ENCODE data around the gene AGPAT1.
"Not testable (repeated sequence)": the region's sequence is repeated elsewhere in the genome, so short reads cannot be mapped to it uniquely, and the experiment has no call there.

The AGPAT1 gene

DNA sequence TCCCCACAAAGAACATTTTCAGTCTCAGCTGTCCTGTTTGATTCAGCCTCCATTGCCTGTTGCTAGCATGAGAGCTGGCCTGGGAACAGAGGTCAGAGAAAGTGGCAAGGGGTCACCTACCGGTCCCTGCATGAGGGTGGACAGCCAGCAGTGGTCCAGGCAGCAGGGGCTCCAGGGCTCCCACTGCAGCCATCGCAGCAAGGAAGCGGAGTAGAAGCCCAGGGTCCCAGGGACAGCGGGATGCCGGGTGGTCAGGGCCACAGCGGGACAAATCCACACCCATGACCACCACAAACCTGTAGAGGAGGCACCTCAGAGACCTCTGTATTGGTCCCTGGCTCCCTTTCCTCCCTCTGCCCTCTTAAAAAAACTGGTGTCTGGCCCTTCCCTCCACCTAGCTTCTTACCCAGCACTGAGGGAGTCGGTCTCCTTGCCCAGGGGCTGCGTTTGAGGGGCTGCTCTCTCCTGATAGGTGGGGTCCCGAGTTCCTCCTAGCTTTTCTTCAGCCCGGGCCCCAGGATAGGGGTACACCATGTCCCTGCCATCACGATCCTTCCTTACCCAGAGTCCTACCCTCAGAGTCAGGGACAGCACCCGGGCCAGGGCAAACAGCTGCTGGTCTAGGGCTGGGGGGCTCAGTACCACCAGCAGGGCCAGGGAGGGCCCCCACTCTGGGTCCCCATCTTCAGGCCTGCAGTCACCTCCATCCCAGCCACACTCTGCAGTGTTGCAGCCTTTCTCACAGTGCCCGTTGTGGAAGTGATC is 25.0 kb upstream of the AGPAT1 start:
- no peak for DNase-seq (ENCODE audit: low read depth in 1 of 2, low spot score in 1 of 2)

DNA sequence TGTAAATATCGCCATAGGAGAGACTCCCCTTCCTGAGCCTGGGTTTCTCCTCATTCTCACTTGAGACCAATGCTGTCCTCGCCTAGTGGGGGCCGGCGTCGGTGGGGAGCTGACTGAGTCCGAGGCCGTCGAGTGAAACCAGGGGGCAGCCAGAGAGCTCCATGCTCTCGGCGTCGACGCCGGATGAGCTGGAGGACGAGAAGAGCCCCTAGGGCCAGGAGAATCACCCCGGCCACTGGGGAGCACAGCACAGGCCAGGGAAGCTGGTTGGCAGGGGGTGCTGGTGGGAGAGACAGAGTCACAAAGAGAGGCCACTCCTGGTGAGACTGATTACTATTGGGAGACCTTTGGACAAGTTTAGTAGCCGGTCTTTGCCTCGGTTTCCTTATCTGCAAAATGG is 23.0 kb upstream of the AGPAT1 start:
- no peak for DNase-seq (ENCODE audit: low read depth in 1 of 2, low spot score in 1 of 2)

DNA sequence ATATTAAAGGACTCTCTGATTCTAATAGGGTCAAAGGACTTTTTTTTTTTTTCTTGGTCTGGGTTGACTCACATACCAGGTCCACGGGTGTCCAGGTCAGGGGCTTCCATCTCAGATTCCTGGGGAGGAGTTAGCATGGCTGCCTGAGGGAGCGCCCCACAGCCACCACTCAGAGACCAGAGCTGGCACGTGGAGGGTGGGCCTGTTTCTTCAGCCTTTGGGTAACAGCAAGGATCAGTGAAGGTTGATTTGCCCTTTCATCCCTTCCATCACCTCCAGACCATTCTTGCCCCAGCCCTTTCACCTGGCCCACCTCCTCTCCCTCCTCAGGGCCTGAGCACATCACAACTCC is 22.4 kb upstream of the AGPAT1 start:
- no peak for DNase-seq (ENCODE audit: low read depth in 1 of 2, low spot score in 1 of 2)

DNA sequence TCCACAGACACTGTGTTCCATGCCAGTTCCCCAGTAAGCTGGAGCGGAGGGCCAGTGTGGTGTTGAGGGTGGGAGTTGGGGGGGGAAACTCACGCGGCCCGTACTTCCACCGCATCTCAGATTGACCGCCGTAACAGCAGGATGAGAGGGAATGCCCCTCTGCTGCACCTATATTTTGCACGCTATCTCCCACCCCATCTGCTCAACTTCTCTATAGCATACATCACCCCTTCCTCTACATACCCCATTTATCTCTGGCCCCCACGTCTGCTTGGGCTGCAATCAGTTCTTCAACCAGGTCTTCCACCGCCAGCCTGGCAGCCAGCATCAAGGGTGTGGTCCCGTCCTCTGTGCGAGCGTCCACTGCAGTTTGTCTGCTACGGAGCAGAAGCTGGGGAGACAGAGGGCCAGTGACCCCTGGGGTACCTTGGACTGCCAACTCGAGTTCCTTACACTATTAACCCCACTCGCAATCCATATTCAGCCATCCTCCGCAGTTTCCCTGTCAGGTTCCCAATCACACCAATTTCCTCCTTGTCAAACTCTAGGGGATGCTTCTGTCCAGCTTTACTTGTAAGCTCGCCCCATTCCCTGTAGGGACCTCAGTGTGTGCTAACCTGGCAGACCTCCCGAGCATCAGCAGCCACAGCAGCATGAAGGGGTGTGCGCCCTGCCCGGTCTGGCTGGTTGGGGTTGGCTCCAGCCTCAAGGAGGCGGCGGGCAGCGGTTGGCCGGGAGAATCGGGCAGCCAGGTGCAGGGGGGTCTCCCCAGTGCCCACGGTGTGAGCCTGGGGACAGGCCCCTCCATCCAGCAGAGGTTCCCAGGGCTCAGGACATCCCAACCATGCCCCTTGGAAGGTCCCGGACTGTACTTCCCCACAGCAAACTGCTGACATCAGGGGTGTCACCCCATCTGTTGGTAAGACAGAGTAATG is 21.1 kb upstream of the AGPAT1 start:
- no peak for DNase-seq (ENCODE audit: low read depth in 1 of 2, low spot score in 1 of 2)

DNA sequence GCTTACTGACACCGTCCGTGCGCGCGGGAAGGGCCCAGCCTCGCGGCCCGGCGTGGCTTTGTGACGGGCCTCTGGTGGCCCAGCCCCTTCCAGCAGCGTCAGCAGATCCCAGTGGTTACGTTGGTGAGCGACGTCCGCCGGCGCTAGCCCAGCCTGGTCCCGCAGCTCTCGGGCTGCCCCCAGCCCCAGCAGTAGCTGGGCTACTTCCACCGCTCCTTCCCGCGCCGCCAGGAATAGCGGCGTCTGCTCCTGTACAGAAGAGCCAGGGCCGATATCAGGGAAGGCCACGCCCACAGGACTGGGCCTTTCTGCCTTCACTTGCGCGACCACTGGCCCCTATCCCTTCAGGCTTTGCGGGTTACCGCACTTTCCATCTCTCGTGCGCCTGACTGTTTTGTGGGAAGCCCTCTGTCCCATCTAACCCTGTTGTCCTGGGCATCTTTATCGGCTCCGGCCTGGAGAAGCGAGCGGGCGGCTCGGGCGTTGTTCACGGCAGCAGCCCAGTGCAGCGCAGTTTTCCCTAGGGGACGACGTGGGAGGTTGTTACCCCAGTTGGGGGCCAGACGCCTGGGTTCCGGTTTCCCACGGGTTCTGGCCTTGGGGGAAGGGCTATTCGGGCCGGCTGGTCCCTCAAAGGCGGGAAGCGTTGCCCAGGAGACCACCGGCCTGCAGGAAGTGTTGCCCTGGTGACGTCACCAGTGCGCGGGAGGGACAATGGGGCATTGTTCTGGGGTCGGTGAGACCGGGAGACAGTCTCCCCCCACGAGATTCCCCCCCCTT is 20.2 kb upstream of the AGPAT1 start:
- no peak for DNase-seq (ENCODE audit: low read depth in 1 of 2, low spot score in 1 of 2)

DNA sequence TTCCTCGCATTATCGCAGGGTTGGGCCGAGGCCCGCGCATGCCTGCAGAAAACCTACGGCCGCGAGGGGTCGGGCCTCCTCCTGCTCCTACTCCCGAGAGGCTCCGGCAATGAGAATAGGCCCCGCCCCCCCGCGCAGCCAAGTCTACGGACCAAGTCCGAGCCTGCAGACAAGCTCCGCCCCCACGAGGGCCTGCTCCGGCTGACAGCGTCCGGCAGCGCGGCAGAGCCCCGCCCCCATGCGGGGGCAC is 19.7 kb upstream of the AGPAT1 start:
- peak; percentile 99 to 100 for DNase-seq (ENCODE audit: low read depth in 1 of 2, low spot score in 1 of 2)

DNA sequence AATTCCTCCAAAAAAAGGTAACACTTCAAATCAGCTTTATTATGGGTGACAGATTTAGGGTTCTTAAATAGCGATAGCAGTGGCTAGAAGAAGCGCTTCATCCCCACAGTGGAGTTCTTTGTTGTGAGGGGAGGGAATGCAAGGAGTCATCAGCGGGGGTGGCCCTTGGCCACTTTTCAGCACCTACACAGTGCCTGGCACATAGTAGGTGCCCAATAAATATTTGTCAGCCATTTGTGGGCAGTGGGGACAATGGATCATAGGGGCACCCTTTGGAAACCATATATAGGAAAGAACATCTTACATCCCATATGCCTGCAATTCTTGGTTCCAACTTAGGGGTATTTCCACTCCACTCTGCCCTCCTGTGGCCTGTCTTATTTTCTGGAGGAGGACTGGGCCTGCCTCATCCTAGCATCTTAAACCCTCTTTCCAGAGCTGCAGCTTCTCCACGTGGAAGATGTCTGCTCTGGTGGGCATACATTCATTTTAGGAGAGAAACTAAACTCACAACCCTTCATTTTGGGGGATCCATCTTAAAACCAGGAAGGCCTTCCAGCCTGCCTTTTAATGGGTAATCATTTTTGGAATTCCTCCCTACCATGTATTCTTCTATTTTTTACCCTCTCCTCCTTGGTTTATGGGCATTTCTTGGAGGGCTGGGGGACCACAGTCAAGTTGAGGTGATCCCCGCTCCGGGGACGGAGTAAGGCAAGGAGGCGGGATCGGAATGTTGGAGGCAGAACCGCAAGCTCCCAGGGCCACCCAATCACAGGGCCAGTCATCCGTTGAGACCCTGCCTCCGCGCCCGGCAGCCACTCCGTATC is 19.2 kb upstream of the AGPAT1 start:
- DNase-seq (ENCODE audit: low read depth in 1 of 2, low spot score in 1 of 2): no peak

DNA sequence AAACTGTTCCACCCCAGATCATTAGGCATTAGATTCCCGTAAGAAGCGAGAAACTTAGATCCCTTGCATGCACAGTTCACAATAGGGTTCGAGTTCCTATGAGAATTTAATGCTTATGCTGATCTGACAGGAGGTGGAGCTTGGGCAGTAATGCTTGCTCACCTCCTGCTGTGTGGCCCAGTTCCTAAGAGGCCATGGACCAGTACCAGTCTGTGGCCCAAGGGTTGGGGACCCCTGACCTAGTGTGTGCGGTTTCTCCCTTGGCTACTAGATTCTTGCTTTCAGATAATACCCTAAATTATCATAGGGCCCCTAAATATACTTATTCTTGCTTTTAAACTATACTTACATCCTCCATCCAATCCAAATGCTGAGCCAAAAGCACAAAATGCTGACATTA is 18.5 kb upstream of the AGPAT1 start:
- no peak for DNase-seq (ENCODE audit: low read depth in 1 of 2, low spot score in 1 of 2)

DNA sequence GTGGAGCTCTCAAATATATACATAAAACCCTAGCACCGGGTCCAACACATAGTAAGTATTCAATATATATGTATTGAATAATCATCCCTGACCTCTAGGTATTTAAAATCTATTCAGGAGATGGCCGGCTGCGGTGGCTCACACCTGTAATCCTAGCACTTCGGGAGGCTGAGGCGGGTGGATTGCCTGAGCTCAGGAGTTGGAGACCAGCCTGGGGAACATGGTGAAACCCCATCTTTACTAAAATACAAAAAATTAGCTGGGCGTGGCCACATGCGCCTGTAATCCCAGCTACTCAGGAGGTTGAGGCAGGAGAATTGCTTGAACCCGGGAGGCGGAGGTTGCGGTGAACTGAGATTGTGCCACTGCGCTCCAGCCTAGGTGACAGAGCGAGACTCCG is 17.2 kb upstream of the AGPAT1 start:
- not testable (repeated sequence) for DNase-seq (ENCODE audit: low read depth in 1 of 2, low spot score in 1 of 2)

DNA sequence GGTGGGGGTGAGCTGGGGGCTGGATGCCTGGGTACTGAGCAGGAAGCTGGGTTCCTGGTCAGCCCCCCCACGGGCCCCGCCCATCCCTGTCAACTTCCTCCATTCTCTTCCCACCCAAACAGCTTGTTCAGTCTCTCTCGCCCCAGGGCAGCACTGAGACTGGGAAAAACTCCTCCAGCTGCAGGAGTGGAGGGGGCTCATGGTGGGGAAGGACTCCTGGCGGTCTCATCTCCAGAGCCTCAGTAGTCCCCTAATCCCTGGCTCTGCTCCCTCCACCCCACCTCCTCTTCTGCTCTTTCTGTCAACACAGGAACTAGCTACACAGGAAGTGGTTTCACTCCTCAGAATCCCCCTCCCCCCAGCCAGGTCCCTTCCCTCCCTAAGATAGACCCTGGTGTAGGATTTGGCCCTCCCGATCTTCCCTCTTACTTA is 16.7 kb upstream of the AGPAT1 start, which contains the start of gene GPSM3:
GPSM3 (minus strand) TSS at position 36 of the 432 bp plus-strand sequence. CDS start 130 bp downstream, outside the sequence.
- no peak for DNase-seq (ENCODE audit: low read depth in 1 of 2, low spot score in 1 of 2)

DNA sequence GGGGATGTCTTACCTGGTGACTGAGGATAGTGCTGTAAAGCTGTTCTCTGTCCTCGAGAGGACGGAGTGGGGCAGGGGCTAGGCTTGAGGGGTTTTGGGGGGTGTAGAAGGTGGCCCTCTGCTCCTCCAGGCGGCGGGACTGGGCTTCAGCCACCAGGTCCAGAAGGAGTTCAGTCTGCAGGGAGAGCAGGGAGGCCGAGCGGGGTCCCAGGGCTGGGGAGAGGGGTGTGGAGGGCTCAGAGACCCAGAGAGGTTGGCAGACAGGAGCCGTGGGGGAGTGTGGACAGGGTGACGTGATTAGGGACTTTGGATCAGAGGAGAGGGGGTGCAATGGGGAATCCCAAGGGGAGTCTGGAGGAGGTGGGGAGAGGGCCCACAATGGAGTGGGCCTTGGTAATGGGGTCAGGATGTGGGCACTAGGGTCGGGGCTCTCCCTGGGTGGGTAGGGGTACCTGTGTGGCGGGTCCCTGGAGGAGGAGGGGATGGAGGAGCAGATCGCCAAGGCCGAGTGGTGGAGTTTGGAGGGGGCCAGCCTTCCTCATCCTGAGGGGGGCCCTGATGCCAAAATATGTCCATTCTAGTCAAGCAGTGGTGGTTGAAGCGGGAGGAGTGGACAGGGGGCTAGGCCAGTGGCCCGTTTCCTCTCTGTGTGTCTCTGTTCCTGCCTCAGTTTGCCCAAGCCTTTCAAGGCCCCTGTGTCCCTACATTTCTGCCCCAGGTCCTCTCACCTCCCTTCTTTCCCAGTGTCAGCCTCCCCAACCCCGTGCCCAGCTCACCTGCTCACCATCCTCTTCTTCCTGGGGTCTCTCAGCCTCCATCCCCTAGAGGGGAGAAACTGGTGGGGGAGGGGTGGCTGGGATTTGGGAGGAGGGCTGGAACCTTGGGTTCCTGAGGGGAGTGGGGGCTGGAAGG is 16.1 kb upstream of the AGPAT1 start:
- DNase-seq (ENCODE audit: low read depth in 1 of 2, low spot score in 1 of 2): no peak

DNA sequence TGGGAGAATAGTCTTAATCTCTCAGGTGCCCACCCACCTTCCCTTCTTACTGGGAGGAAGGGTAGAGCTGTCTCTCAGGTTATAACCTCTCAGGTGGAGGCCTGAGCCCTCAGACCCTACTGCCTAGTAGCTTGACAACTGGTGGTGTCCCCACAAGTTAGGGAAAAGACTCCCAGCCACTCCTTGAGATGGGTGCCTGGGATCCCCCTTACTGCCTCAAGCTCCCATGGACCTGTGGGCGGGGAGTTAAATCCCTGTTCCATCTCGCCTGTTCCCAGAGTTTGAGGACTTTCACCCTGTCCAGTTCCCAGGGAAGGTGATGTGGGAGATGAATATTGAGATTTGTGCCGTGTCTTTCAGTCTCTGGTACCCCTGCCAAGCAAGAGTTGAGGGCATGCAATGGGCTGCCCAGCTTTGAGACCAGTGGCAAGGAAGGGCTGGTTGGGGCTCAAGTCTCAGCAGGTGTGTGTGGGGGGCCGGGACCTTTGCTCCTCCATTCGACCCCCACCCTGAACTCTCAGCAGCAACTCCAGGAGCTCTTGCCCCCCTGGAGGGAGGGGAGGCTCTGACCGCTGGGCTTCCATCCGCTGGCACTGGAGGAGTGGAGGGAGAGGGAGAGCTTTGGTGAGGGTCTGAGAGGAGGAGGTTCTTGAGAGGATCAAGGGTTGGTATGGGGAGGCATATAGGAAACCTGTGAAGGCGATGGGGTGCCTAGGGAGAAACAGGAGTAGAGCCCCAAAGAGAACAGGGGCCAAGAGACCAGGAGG is 15.2 kb upstream of the AGPAT1 start:
- DNase-seq (ENCODE audit: low read depth in 1 of 2, low spot score in 1 of 2): no peak

DNA sequence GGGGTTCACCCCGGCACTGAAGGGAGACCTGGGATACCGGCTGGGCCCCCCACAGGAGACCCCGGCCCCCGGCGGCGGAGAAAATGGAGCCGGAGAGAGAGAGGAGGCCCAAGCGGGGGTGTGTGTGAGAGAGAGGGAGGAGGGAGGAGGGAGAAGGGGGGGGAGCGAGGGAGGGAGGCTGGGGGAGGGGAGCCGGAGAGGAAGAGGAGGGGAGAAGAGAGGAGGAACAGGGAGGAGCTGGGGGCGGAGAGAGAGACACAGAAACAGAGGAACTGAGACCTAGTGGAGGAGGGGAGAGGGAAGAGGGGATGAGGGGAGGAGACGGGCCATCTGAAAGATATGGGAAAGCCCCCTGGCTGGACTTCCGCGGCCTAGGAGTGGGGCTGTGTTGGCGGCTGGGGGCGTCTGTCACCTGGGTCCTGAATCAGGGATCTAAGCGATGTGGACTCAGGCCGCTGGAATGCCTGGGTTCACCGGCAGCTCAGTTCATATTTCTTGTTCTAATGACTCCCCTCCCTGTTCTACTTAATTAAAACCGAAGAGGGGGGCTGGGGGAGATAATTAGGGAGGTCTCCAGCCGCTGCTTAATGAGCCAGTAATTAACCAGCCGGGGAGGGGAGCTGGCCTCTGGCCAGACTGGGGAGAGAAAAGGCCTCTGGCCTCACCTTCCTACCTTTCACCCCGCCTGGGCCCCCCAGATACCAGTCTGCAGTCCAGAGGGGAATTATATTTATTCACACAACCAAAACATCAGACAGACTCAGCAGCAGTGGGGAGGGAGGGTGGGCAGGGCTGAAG is 14.4 kb upstream of the AGPAT1 start, which contains the start of gene PBX2:
PBX2 (minus strand) TSS at position 149 of the 798 bp plus-strand sequence. CDS start 287 bp downstream, outside the sequence.
- DNase-seq (ENCODE audit: low read depth in 1 of 2, low spot score in 1 of 2): peak; percentile 49 to 82

DNA sequence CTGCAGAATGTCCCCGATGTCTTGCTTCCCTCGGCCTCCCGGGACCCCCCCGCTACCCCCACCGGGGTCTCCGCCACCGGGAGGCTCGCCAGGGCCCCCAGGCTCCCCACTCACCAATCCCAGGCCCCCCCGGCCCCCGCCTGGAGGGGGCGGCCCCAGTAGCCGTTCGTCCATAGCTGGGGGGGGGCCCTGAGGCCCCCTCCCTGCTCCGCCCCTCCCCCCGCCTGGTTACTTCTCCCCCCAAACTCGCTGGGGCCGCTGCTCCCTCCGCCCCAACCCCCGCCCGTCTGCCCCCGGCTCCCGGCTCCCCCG is 13.8 kb upstream of the AGPAT1 start:
- DNase-seq (ENCODE audit: low read depth in 1 of 2, low spot score in 1 of 2): no peak

DNA sequence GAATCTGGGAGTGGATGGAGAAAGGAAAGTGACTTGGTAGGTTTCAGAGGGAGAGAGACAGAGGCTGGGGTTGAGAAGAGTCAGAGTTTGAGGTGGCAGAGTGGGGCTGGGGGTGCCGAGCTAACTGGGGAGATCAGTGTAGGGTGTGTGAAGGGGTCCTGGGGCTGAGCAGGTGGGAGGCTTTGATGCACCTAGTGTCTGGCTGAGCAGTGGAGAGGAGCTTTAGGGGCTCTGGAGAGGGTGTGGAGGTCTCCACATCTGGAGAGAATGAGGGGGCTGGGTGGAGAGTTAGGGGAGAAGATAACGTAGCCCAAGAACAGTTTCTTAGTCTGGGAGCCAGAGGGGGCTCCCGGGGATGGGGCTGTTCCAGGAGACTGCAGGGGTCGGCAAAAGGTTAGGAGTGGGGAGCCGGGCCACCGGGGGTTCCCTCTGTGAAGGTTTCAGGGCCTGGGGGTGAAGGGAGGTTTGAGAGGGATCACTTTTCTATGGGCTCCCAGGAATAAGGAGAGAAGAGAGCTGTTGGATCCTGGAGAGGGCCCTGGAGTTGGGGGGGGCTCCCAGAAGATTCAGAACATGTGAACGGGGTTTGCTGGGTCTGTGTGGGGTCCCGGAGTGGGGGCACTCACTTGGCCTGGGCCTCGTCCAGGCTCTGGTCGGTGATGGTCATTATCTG is 13.3 kb upstream of the AGPAT1 start:
- no peak for DNase-seq (ENCODE audit: low read depth in 1 of 2, low spot score in 1 of 2)

DNA sequence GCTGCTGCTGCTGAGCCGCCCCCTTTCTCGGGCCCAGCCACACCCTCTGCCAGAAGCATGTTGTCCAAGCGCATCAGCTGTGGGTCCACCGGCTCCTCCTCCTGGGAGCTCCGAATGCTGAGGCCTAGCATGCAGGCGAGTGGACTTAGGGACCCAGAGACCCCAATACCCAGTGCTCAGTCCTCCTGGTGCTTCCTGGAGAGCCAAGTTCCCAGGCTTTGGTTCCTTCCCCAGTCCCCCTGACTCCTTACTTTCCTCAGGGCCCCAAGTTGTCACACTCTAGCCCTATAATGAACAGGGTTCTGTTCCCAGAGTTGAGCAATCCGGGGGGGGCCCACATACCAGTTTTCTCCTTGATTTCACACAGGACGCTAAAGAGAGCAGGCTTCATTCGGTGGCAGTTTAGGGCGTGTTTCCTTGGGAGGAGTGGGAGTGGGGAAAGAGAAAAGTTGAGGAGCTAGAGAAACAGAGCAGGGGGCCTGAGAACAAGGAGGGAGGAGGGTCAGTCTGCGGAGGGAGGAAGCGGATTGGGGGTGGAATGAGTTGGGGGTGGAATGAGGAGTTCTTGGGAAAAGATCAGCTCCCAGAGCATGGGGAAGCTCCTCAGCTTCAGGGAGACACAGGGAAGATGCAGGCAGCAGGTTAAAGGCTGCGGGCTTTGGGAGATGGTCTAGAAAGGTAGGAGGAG is 12.6 kb upstream of the AGPAT1 start:
- DNase-seq (ENCODE audit: low read depth in 1 of 2, low spot score in 1 of 2): no peak

DNA sequence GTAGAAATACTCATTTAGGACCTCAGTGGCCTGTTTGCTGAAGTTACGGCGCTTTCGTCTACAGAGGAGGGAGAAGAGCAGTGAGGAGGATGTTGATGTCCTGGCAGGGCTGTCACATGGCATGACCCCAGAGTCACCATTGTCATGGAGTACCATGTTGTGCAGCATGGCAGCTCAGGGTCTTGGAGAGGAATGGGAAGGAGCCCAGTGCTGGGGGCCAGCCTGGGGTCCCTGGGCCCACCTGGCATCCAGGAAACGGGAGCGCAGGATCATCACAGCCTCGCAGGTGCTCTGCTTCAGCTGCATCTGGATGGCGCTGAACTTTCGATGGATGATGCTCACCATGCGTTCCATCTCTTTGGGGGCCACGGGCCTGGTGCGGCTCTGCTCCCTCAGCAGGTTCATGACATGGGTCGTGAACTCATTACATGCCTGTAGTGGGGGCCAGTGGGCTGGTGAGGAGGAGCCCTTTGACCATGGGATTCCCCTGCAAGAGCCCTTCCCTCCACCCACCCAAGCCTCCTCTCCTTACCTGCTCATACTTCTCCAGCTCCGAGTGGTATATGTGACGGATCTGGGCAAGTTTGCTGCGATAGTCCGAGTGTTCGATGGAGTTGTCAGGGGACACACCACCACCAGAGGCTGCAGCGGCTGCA is 12.0 kb upstream of the AGPAT1 start:
- not testable (repeated sequence) for DNase-seq (ENCODE audit: low read depth in 1 of 2, low spot score in 1 of 2)
